ENCODE measurements around the gene SENP7.

- TF ChIP-seq CTCF (conservative IDR thresholded peaks at IDR 0.05; ENCODE audit: low read depth in 2 of 2): no peak
- no peak for TF ChIP-seq REST (IDR thresholded peaks at IDR 0.05; ENCODE audit: unreplicated experiment)
- TF ChIP-seq POLR2AphosphoS5 (IDR thresholded peaks at IDR 0.05; ENCODE audit: low read depth): no peak
- no peak for TF ChIP-seq EZH2 (IDR thresholded peaks at IDR 0.05; ENCODE audit: low read depth, unreplicated experiment)
- TF ChIP-seq CREB1 (CRISPR knock-in tag; IDR thresholded peaks at IDR 0.05; ENCODE audit: low read depth): no peak
Observed at GRCh38 chr3:101284757-101285156, 228.3 kb downstream of the SENP7 start.
